Epithelial cell of esophagus (primary cell): Measurements from ENCODE around the gene MARCO.

ENCODE experiments used
- DNase-seq: peaks from one replicate; pipeline ENCODE4 v3.0.0; 2010; ENCODE audit warnings: low read depth
- H3K4me3 ChIP-seq: 2 replicates; pipeline ENCODE4 v1.5.1; 2011; ENCODE audit warnings: mild to moderate bottlenecking, low read length, control low read depth
- TF ChIP-seq, protein P1 (sequence below): IDR thresholded peaks from 2 replicates; pipeline ENCODE4 v1.5.1; 2011; ENCODE audit warnings: low read depth, mild to moderate bottlenecking, low read length, control low read depth, inconsistent platforms; ENCODE audit not compliant: insufficient read depth; ENCODE audit errors: missing control alignments

The MARCO gene

DNA sequence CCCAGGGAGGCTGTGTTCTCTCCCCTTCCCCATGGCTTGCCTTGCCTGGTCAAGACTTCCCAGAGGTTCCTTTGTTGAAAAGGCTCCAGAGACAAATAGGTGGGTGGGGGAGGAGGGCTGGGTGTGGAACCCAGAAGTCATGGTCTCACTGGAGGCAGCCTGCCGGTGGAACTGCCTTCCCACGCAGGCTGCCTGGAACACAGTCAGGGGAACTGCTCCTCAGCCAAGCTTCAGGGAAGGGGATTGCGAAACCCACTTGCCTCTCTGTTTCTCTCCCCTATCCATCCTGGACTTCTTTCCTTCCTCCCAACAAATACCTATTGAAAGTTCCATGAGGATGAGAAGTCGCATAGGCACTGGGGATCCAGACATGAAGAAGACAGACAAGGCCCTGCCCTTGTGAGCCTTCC is 31.6 kb downstream of the MARCO start:
- no peak overlapping the region for H3K4me3 ChIP-seq
- DNase-seq: peak; percentile 62
- TF ChIP-seq, protein P1, sequence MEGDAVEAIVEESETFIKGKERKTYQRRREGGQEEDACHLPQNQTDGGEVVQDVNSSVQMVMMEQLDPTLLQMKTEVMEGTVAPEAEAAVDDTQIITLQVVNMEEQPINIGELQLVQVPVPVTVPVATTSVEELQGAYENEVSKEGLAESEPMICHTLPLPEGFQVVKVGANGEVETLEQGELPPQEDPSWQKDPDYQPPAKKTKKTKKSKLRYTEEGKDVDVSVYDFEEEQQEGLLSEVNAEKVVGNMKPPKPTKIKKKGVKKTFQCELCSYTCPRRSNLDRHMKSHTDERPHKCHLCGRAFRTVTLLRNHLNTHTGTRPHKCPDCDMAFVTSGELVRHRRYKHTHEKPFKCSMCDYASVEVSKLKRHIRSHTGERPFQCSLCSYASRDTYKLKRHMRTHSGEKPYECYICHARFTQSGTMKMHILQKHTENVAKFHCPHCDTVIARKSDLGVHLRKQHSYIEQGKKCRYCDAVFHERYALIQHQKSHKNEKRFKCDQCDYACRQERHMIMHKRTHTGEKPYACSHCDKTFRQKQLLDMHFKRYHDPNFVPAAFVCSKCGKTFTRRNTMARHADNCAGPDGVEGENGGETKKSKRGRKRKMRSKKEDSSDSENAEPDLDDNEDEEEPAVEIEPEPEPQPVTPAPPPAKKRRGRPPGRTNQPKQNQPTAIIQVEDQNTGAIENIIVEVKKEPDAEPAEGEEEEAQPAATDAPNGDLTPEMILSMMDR: no peak

DNA sequence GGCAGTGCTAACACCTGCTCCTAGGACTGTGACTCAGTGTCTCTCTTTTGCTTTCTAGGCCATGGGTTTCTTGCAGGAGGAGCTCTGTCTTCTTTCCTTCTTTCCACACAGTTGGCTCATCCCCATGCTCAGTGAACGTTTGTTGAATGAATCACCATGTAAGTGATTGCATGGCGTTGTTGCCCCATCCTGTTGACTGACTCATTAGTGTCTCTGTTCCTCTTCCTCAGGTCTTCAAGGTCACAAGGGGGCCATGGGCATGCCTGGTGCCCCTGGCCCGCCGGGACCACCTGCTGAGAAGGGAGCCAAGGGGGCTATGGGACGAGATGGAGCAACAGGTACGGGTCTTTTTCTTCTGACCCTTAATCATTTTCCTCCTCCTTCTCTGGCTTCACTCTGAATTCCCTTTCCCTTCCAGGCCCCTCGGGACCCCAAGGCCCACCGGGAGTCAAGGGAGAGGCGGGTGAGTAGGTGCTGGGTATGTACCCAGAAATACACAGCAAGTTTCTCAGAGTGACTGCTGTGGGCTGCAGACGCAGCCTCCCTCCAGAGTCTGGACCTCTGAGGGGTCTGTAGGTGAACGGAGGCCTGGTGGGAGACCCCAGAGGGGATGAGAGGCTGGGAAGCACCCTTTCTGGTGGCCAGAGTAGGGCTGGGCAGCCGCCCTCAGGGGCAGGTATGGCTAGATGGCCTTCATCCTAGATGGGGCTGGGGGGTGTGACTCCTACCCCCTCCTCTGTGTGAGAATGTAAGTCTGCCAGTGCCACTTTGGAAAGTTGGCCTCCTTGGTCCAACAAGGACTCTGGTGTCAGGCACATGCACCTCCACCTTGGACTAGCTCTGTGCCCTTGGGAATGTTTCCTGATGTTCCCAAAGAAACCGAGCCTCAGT is 32.4 kb downstream of the MARCO start:
- DNase-seq: peak; percentile 92
- TF ChIP-seq, protein P1: no peak
- no peak overlapping the region for H3K4me3 ChIP-seq

DNA sequence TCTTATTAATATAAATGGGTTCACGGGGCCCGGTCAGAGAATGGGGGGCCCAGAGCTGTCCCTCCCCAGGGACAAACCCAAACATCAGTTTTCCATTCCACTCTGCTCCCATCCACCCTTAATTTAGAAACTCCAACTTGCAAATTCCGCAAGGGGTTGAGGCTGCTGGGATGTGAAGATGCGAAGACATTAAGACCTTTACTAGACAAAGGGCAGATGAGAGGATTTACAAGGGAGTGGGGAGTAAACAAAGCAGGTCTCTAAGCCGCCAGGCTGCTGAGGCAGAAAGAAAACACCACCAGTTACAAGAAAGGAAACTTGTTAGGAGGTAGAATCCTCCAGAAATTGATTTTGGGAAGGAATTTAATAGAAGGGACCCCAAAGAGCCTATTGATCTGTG is 33.1 kb downstream of the MARCO start:
- TF ChIP-seq, protein P1: no peak
- no peak overlapping the region for H3K4me3 ChIP-seq
- DNase-seq: no peak

DNA sequence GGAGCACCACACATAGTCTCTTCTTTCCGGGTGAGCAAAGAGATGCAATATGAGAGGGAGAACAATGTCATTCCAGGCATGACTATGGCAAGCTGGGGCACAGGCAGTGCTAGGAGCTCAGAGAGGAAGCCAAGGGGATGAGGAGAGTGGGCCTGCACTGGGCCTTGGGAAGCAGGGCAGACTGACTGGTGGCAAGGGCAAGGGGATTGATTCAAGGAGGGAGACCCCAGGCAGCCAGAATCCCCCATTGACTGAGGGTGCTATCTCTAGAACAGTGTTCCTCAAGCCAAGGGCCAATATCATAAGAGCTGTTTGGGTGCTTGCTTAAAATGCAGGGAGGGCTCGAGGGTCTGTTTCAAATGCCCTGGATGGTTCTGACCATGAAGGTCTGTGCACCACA is 36.1 kb downstream of the MARCO start:
- TF ChIP-seq, protein P1: no peak
- no peak for DNase-seq
- H3K4me3 ChIP-seq: no peak overlapping the region

DNA sequence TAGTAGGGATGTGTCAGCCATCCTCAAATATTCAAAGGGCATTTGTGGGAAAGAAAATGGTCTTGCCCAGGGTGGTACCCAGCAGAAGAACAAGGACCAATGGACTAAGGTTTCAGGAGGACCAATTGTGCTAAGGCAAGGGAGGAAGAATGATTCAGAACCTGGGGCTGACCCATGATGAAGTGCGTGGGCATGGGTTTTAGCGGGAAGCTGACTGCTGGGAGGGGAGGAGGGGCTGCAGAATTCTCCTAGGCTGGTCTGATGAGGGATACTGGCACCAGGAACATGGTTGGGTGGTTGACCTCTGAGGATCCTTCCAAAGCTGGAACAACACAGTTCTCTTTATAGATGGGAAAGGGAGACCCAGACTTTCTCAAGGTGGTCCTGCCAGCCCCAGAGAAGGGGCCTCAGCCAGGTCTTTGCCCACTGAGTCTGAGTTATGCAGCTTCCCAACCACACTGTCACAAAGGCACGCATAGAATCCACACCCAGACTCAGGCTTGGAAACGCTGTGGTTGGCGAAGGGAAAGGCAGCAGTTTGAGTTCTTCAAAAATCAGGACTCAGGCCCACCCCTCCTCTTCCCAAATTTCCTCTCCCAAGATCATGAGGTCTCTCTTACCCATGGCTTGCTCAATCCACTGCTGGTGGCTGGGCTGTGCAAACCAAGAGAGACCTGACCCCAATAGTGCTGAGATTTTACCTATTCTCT is 37.3 kb downstream of the MARCO start:
- no peak for DNase-seq
- TF ChIP-seq, protein P1: no peak

DNA sequence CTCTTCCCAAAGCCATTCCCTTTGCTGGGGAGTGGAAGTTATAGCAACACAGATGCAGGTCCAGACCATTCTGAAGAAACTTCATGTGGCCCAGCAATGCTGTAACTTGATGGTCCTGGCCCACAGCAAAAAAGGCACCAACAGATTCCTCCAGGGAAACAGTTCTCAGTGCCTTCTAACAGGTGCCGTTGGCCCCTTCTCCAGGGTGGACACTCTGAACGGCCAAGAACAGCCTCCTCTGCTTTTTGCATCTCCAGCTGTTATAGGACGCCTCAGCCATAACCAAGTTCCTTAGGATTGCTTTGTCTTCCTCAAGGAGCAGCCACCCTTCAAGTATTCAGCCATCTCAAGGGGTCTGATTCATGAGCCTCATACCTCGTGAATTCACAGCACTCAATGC is 38.0 kb downstream of the MARCO start:
- TF ChIP-seq, protein P1: no peak
- DNase-seq: no peak

More for the DNA sequence above, 37.3 kb downstream of the MARCO start:
- H3K4me3 ChIP-seq: no peak overlapping the region

More for the DNA sequence above, 38.0 kb downstream of the MARCO start:
- no peak overlapping the region for H3K4me3 ChIP-seq
